ENCODE measurements around the gene GJA5. TPM values are rescaled to one million over a fixed set of nuclear protein-coding genes. Genes with fewer than 3 reads are reported as not detected.

Gene GJA5
- total and polyA plus RNA-seq, 2 experiments from 2014 or later = 0.24 to 1.7 TPM

DNA sequence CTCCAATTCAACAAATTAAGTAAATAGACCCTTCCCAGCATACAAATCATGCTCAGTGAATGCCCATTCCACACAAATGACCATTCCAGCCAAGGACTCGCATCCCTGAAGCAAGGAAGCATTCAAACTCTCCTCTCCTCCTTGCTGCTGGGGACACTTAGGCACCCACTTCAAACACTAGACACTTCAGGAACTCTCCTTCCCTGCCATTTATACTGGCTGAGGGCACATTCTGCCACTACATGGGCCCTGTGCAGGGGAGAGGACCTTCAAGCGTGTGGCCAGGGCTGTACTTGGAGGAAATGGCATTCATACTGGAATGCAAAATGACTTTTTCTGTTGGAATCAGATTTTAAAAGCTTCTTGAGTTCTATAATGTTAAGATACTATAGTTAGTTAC lies 22.3 kb downstream of the GJA5 start:
- H3K4me3 Mint-ChIP-seq = no peak overlapping the region
- no peaks in the 10 kb centered on the region for H3K36me3 Mint-ChIP-seq (ENCODE audit: low read depth)
- H3K27ac Mint-ChIP-seq = no peak overlapping the region
- Histone ChIP-seq H3K27me3 (ENCODE audit: insufficient read depth) (no peaks in the 10 kb centered on the region), H3K36me3 (ENCODE audit: insufficient read depth) (no peaks in the 10 kb centered on the region), H3K4me3 (no peak overlapping the region), H2AFZ (no peak overlapping the region), H3K79me2 (replicated peaks; ENCODE audit: insufficient read depth) (no peaks in the 10 kb centered on the region), H3K9me2 (ENCODE audit: insufficient read depth) (peaks cover 10% of the 10 kb centered on the region), H4K20me1 (replicated peaks; ENCODE audit: insufficient read depth) (no peaks in the 10 kb centered on the region), H3F3A (replicated peaks; ENCODE audit: low read depth) (no peaks in the 10 kb centered on the region), H3K4me2 (no peak overlapping the region), H3K4me1 (ENCODE audit: insufficient read depth) (no peaks in the 10 kb centered on the region), H3K27ac (ENCODE audit: low read depth) (no peak overlapping the region)
- H3K27me3 Mint-ChIP-seq (ENCODE audit: insufficient read depth, low read depth, poor library complexity) = no peaks in the 10 kb centered on the region
- no peak for DNase-seq (ENCODE audit: low spot score)
- TF ChIP-seq CREB1 (CRISPR knock-in tag; IDR thresholded peaks at IDR 0.05; ENCODE audit: low read depth) (no peak), EZH2phosphoT487 (IDR thresholded peaks at IDR 0.05; ENCODE audit: unreplicated experiment) (no peak), ZNF114 (CRISPR knock-in tag; IDR thresholded peaks at IDR 0.05) (no peak)
- TF ChIP-seq, protein P1, sequence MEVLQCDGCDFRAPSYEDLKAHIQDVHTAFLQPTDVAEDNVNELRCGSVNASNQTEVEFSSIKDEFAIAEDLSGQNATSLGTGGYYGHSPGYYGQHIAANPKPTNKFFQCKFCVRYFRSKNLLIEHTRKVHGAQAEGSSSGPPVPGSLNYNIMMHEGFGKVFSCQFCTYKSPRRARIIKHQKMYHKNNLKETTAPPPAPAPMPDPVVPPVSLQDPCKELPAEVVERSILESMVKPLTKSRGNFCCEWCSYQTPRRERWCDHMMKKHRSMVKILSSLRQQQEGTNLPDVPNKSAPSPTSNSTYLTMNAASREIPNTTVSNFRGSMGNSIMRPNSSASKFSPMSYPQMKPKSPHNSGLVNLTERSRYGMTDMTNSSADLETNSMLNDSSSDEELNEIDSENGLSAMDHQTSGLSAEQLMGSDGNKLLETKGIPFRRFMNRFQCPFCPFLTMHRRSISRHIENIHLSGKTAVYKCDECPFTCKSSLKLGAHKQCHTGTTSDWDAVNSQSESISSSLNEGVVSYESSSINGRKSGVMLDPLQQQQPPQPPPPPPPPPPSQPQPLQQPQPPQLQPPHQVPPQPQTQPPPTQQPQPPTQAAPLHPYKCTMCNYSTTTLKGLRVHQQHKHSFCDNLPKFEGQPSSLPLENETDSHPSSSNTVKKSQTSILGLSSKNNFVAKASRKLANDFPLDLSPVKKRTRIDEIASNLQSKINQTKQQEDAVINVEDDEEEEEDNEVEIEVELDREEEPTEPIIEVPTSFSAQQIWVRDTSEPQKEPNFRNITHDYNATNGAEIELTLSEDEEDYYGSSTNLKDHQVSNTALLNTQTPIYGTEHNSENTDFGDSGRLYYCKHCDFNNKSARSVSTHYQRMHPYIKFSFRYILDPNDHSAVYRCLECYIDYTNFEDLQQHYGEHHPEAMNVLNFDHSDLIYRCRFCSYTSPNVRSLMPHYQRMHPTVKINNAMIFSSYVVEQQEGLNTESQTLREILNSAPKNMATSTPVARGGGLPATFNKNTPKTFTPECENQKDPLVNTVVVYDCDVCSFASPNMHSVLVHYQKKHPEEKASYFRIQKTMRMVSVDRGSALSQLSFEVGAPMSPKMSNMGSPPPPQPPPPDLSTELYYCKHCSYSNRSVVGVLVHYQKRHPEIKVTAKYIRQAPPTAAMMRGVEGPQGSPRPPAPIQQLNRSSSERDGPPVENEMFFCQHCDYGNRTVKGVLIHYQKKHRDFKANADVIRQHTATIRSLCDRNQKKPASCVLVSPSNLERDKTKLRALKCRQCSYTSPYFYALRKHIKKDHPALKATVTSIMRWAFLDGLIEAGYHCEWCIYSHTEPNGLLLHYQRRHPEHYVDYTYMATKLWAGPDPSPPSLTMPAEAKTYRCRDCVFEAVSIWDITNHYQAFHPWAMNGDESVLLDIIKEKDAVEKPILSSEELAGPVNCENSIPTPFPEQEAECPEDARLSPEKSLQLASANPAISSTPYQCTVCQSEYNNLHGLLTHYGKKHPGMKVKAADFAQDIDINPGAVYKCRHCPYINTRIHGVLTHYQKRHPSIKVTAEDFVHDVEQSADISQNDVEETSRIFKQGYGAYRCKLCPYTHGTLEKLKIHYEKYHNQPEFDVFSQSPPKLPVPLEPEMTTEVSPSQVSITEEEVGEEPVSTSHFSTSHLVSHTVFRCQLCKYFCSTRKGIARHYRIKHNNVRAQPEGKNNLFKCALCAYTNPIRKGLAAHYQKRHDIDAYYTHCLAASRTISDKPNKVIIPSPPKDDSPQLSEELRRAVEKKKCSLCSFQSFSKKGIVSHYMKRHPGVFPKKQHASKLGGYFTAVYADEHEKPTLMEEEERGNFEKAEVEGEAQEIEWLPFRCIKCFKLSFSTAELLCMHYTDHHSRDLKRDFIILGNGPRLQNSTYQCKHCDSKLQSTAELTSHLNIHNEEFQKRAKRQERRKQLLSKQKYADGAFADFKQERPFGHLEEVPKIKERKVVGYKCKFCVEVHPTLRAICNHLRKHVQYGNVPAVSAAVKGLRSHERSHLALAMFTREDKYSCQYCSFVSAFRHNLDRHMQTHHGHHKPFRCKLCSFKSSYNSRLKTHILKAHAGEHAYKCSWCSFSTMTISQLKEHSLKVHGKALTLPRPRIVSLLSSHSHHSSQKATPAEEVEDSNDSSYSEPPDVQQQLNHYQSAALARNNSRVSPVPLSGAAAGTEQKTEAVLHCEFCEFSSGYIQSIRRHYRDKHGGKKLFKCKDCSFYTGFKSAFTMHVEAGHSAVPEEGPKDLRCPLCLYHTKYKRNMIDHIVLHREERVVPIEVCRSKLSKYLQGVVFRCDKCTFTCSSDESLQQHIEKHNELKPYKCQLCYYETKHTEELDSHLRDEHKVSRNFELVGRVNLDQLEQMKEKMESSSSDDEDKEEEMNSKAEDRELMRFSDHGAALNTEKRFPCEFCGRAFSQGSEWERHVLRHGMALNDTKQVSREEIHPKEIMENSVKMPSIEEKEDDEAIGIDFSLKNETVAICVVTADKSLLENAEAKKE (CRISPR knock-in tag; IDR thresholded peaks at IDR 0.05) = no peak
- peaks cover 9% of the 10 kb centered on the region for H3K4me1 Mint-ChIP-seq
- ATAC-seq = no peak
- no peaks in the 10 kb centered on the region for H3K9me3 Mint-ChIP-seq

DNA sequence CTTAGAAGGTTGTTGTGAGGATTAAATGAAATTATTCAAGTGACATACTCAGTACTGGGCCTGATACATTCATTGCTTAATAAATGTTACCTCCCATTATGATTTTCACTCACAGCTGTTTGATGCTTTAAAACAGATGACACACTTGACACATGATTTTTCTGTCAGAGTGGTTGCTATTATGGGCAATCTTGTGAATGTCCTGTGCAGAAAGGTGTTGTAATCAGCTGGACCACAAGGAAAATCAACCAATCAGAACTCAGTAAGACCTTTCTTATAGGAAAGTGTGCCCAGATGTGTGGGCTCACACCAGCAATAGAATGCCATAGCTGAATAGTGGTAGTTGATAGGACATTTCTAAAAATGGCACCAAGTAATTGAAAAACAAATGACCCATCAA lies 23.5 kb downstream of the GJA5 start:
- H3K27me3 ChIP-seq (ENCODE audit: insufficient read depth) = no peaks in the 10 kb centered on the region
- no peaks in the 10 kb centered on the region for H3F3A ChIP-seq (replicated peaks; ENCODE audit: low read depth)
- no peaks in the 10 kb centered on the region for H4K20me1 ChIP-seq (replicated peaks; ENCODE audit: insufficient read depth)
- no peaks in the 10 kb centered on the region for H3K36me3 ChIP-seq (ENCODE audit: insufficient read depth)
- H3K9me3 Mint-ChIP-seq = no peaks in the 10 kb centered on the region
- H2AFZ ChIP-seq = no peak overlapping the region
- ATAC-seq (no peak), DNase-seq (ENCODE audit: low spot score) (no peak)
- no peak overlapping the region for H3K4me3 ChIP-seq
- no peak overlapping the region for H3K27ac Mint-ChIP-seq
- no peaks in the 10 kb centered on the region for H3K27me3 Mint-ChIP-seq (ENCODE audit: insufficient read depth, low read depth, poor library complexity)
- H3K4me3 Mint-ChIP-seq = no peak overlapping the region
- no peaks in the 10 kb centered on the region for H3K79me2 ChIP-seq (replicated peaks; ENCODE audit: insufficient read depth)
- no peaks in the 10 kb centered on the region for H3K4me1 ChIP-seq (ENCODE audit: insufficient read depth)
- TF ChIP-seq POLR2AphosphoS5 (IDR thresholded peaks at IDR 0.05; ENCODE audit: low read depth) (no peak), CREB1 (CRISPR knock-in tag; IDR thresholded peaks at IDR 0.05; ENCODE audit: low read depth) (no peak)
- H3K4me1 Mint-ChIP-seq = peaks cover 9% of the 10 kb centered on the region
- no peak overlapping the region for H3K4me2 ChIP-seq
- no peak overlapping the region for H3K27ac ChIP-seq (ENCODE audit: low read depth)
- H3K9me2 ChIP-seq (ENCODE audit: insufficient read depth) = peaks cover 10% of the 10 kb centered on the region
- no peaks in the 10 kb centered on the region for H3K36me3 Mint-ChIP-seq (ENCODE audit: low read depth)
